ENCODE results near the gene ZNF469. TPM values are rescaled to one million over a fixed set of nuclear protein-coding genes. Genes with fewer than 3 reads are reported as not detected.

ZNF469 gene
- total RNA-seq, 4 donors from 2014 or later, result 0.18 to 1.7 (median 0.64) TPM

GRCh38 chr16:88361775-88362174, 21.0 kb upstream of the ZNF469 start:
- H3K4me1 ChIP-seq, result no peaks in the 10 kb centered on the region
- no peak overlapping the region for H3K27ac ChIP-seq
- TF ChIP-seq POLR2A (IDR thresholded peaks at IDR 0.05), result no peak
- TF ChIP-seq, protein P1, sequence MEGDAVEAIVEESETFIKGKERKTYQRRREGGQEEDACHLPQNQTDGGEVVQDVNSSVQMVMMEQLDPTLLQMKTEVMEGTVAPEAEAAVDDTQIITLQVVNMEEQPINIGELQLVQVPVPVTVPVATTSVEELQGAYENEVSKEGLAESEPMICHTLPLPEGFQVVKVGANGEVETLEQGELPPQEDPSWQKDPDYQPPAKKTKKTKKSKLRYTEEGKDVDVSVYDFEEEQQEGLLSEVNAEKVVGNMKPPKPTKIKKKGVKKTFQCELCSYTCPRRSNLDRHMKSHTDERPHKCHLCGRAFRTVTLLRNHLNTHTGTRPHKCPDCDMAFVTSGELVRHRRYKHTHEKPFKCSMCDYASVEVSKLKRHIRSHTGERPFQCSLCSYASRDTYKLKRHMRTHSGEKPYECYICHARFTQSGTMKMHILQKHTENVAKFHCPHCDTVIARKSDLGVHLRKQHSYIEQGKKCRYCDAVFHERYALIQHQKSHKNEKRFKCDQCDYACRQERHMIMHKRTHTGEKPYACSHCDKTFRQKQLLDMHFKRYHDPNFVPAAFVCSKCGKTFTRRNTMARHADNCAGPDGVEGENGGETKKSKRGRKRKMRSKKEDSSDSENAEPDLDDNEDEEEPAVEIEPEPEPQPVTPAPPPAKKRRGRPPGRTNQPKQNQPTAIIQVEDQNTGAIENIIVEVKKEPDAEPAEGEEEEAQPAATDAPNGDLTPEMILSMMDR (IDR thresholded peaks at IDR 0.05), result no peak
- H3K36me3 ChIP-seq, result no peaks in the 10 kb centered on the region
- no peak for DNase-seq
- H3K4me3 ChIP-seq, result no peak overlapping the region
- no peaks in the 10 kb centered on the region for H3K9me3 ChIP-seq
- no peaks in the 10 kb centered on the region for H3K27me3 ChIP-seq

GRCh38 chr16:88363239-88363891, 19.4 kb upstream of the ZNF469 start:
- Histone ChIP-seq H3K27me3 (no peaks in the 10 kb centered on the region), H3K4me1 (no peaks in the 10 kb centered on the region), H3K4me3 (no peak overlapping the region), H3K9me3 (no peaks in the 10 kb centered on the region), H3K27ac (no peak overlapping the region), H3K36me3 (no peaks in the 10 kb centered on the region)
- no peak for DNase-seq
- no peak for TF ChIP-seq POLR2A (IDR thresholded peaks at IDR 0.05)
- TF ChIP-seq, protein P1 (IDR thresholded peaks at IDR 0.05), result no peak

GRCh38 chr16:88365244-88365865, 17.4 kb upstream of the ZNF469 start:
- Histone ChIP-seq H3K27me3 (no peaks in the 10 kb centered on the region), H3K27ac (no peak overlapping the region), H3K9me3 (no peaks in the 10 kb centered on the region), H3K36me3 (no peaks in the 10 kb centered on the region), H3K4me3 (no peak overlapping the region), H3K4me1 (no peaks in the 10 kb centered on the region)
- no peak for TF ChIP-seq POLR2A (IDR thresholded peaks at IDR 0.05)
- no peak for DNase-seq

GRCh38 chr16:88366032-88366703, 16.6 kb upstream of the ZNF469 start:
- no peak for DNase-seq
- H3K9me3 ChIP-seq, result no peaks in the 10 kb centered on the region

GRCh38 chr16:88366704-88367047, 16.1 kb upstream of the ZNF469 start:
- no peak overlapping the region for H3K27ac ChIP-seq
- H3K27me3 ChIP-seq, result no peaks in the 10 kb centered on the region
- no peak overlapping the region for H3K4me3 ChIP-seq
- DNase-seq, result no peak
- TF ChIP-seq, protein P1 (IDR thresholded peaks at IDR 0.05), result no peak
- no peak for TF ChIP-seq POLR2A (IDR thresholded peaks at IDR 0.05)
- no peaks in the 10 kb centered on the region for H3K4me1 ChIP-seq
- no peaks in the 10 kb centered on the region for H3K9me3 ChIP-seq
- no peaks in the 10 kb centered on the region for H3K36me3 ChIP-seq

More at GRCh38 chr16:88366032-88366703, 16.6 kb upstream of the ZNF469 start:
- Histone ChIP-seq H3K27me3 (no peaks in the 10 kb centered on the region), H3K36me3 (no peaks in the 10 kb centered on the region), H3K4me1 (no peaks in the 10 kb centered on the region), H3K4me3 (no peak overlapping the region), H3K27ac (no peak overlapping the region)
- TF ChIP-seq, protein P1 (IDR thresholded peaks at IDR 0.05), result no peak
- no peak for TF ChIP-seq POLR2A (IDR thresholded peaks at IDR 0.05)

DNA sequence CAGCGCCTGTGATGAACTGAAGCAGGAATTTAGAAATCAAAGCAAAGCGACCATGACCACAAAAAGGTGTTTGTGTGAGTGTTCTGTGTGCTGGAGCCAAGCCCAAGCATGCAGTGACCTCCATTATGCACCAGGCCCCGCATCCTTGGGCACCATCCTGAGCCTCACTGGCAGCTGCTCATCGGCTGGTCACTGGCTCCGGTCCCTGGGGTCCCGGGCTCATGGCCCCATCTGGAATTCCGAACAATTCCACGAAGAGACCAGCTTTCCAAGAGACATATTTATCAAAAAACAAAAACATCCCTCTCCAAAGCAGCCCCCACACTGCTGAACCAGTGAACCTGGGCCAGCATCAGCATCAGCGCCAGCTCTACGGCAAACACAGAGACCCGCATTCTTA, 15.2 kb upstream of the ZNF469 start:
- Histone ChIP-seq H3K9me3 (no peaks in the 10 kb centered on the region), H3K36me3 (no peaks in the 10 kb centered on the region), H3K4me3 (no peak overlapping the region), H3K27me3 (no peaks in the 10 kb centered on the region), H3K4me1 (no peaks in the 10 kb centered on the region), H3K27ac (no peak overlapping the region)
- no peak for DNase-seq
- TF ChIP-seq POLR2A (IDR thresholded peaks at IDR 0.05), result no peak
- TF ChIP-seq, protein P1 (IDR thresholded peaks at IDR 0.05), result no peak

All from Peyer's patch (tissue), 4 donors.